HepG2 (cell line): ENCODE data around the gene HPCAL1. TPM values are rescaled to one million over a fixed set of nuclear protein-coding genes. Genes with fewer than 3 reads are reported as not detected.

ENCODE experiments used
- ERF ChIP-seq: IDR thresholded peaks from 2 replicates; pipeline ENCODE4 v1.6.1; 2018; ENCODE audit warnings: missing biosample characterization, missing genetic modification reagents
- FOXO1 ChIP-seq: sonication (generic); formaldehyde crosslinking; IDR thresholded peaks from 2 replicates; pipeline ENCODE4 v1.4.0; 2020; ENCODE audit warnings: missing genetic modification reagents
- HES4 ChIP-seq: sonication (generic); formaldehyde crosslinking; IDR thresholded peaks from 2 replicates; pipeline ENCODE4 v1.9.0; 2021; ENCODE audit warnings: mild to moderate bottlenecking, missing genetic modification reagents, borderline replicate concordance
- NCOR1 ChIP-seq: fragments of 200-600 bp; sonication (generic); IDR thresholded peaks from 2 replicates; pipeline ENCODE4 v1.7.0; 2017; ENCODE audit warnings: antibody characterized with exemption, low read length, borderline replicate concordance
- NRL ChIP-seq: sonication (generic); formaldehyde crosslinking; IDR thresholded peaks from 2 replicates; pipeline ENCODE4 v1.5.0; 2020; ENCODE audit warnings: missing genetic modification reagents, mild to moderate bottlenecking, moderate library complexity, borderline replicate concordance
- SIN3A ChIP-seq: IDR thresholded peaks from 2 replicates; pipeline ENCODE4 v1.6.1; 2011; ENCODE audit warnings: low read depth, mild to moderate bottlenecking, control low read depth, low read length, borderline replicate concordance
- SRF ChIP-seq: IDR thresholded peaks from 2 replicates; pipeline ENCODE4 v1.6.1; 2011; ENCODE audit warnings: mild to moderate bottlenecking, low read depth, low read length, moderate library complexity
- ZFP90 ChIP-seq: sonication (generic); formaldehyde crosslinking; IDR thresholded peaks from 2 replicates; pipeline ENCODE4 v1.8.0; 2022; ENCODE audit warnings: missing genetic modification reagents, mild to moderate bottlenecking, inconsistent platforms, borderline replicate concordance
- ZNF292 ChIP-seq: sonication (generic); formaldehyde crosslinking; IDR thresholded peaks from 2 replicates; pipeline ENCODE4 v1.8.1; 2022; ENCODE audit warnings: mild to moderate bottlenecking, low read depth, missing genetic modification reagents, borderline replicate concordance
- ZNF678 ChIP-seq: sonication (generic); formaldehyde crosslinking; IDR thresholded peaks from 2 replicates; pipeline ENCODE4 v1.4.0; 2020; ENCODE audit warnings: mild to moderate bottlenecking, missing genetic modification reagents
- polyA plus RNA-seq, 8 experiments: library from polyadenylated mRNA; depleted of rRNA in 3 of 8; stranded (reverse) in 7 of 8; unstranded in 1 of 8; fragments of >200 nt; fragmentation: Illumina TruSeq in 4 of 8; extraction: Trizol in 4 of 8; gene quantifications; 2 replicates each; pipeline versions ENCODE4 v1.2.1 to v1.2.3, GENCODE V29; 2011 to 2016; ENCODE audit warnings: low read depth in 4 of 8, missing spikeins in 1 of 8, mixed read lengths in 1 of 8; ENCODE audit not compliant: insufficient read depth in 1 of 8
- total RNA-seq, 5 experiments: library from RNA; depleted of rRNA; stranded (reverse); fragments of >200 nt; fragmentation: Illumina TruSeq; extraction: Trizol; gene quantifications; 2 replicates each; pipeline ENCODE4 v1.2.3, GENCODE V29; 2016; ENCODE audit warnings: low read depth in 1 of 5
- TF ChIP-seq, protein P1 (sequence below): sonication (generic); formaldehyde crosslinking; IDR thresholded peaks from 2 replicates; pipeline ENCODE4 v1.4.0; 2020; ENCODE audit warnings: missing genetic modification reagents
- TF ChIP-seq, protein P2 (sequence below): sonication (generic); formaldehyde crosslinking; conservative IDR thresholded peaks from 2 replicates; pipeline ENCODE4 v1.4.0; 2020; ENCODE audit warnings: missing genetic modification reagents
- TF ChIP-seq, protein P3 (sequence below): fragments of 450-650 bp; IDR thresholded peaks from 2 replicates; pipeline ENCODE4 v1.6.1; 2016
- TF ChIP-seq, protein P4 (sequence below): sonication (generic); formaldehyde crosslinking; IDR thresholded peaks from 2 replicates; pipeline ENCODE4 v1.4.0; 2020; ENCODE audit warnings: mild to moderate bottlenecking, missing genetic modification reagents
- TF ChIP-seq, protein P5 (sequence below): sonication (generic); formaldehyde crosslinking; IDR thresholded peaks from 2 replicates; pipeline ENCODE4 v1.4.0; 2020; ENCODE audit warnings: missing genetic modification reagents

HPCAL1 gene
- total and polyA plus RNA-seq, 2 of the 13 experiments (the other 11 are each of a cell fraction or from before 2014, with no cell fraction given): 29.5 to 29.9 TPM

DNA sequence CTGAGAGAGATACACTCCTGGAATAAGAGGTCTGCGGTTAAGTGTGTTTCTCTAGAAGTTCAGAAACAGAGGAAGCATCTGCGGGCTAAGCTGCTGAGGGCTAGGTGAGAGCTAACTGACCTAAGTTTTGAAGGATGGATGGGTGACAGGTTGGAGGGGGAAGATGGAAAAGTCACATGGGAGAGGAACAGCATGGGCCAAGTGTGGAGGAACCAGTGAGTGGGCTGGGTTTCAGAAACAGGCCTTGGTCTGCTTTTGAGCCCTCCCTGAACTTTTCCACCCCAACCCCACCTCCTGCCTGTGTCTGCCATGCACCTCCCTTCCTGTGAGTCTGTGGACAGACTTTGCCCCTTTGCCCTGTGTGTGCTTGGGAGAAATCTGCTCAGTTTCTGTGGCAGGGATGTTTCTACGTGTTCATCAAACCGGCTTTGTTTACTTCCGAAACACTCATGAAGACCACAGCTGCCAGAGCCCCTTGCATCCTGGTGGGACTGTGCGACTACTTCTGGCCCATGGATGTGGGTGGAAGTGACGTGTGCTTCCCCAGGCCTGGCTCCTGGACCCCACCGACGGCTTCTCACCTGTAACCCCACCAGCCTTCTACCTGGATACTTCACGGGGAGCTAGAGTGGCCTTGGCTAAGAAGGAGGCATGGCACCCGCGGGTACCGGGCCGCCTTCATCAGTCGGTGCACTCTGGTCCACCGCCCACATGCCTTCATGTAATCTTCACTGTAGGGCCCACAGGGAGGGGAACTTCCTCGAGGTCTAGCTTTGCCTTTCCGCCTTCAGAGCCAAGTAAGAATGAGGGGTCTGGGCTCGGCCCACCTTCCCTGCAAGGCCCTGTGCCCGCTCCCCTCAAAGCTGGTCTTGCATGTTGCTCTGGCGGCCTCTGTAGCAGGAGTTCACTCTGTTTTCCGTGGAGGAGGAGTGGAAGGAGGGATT is 1.4 kb upstream of the HPCAL1 start (continued):
- TF ChIP-seq NRL (CRISPR knock-in tag): peak; percentile 39
- TF ChIP-seq FOXO1 (CRISPR knock-in tag): peak; percentile 82; the same call in 1 of the 2 replicates
- peak; percentile 94; the same call in 1 of the 2 replicates for TF ChIP-seq ZFP90 (CRISPR knock-in tag)
- TF ChIP-seq, protein P1, sequence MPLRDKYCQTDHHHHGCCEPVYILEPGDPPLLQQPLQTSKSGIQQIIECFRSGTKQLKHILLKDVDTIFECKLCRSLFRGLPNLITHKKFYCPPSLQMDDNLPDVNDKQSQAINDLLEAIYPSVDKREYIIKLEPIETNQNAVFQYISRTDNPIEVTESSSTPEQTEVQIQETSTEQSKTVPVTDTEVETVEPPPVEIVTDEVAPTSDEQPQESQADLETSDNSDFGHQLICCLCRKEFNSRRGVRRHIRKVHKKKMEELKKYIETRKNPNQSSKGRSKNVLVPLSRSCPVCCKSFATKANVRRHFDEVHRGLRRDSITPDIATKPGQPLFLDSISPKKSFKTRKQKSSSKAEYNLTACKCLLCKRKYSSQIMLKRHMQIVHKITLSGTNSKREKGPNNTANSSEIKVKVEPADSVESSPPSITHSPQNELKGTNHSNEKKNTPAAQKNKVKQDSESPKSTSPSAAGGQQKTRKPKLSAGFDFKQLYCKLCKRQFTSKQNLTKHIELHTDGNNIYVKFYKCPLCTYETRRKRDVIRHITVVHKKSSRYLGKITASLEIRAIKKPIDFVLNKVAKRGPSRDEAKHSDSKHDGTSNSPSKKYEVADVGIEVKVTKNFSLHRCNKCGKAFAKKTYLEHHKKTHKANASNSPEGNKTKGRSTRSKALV (CRISPR knock-in tag): 0 out of 2 replicates have a peak, but pooled peaks have one; percentile 46
- TF ChIP-seq, protein P2, sequence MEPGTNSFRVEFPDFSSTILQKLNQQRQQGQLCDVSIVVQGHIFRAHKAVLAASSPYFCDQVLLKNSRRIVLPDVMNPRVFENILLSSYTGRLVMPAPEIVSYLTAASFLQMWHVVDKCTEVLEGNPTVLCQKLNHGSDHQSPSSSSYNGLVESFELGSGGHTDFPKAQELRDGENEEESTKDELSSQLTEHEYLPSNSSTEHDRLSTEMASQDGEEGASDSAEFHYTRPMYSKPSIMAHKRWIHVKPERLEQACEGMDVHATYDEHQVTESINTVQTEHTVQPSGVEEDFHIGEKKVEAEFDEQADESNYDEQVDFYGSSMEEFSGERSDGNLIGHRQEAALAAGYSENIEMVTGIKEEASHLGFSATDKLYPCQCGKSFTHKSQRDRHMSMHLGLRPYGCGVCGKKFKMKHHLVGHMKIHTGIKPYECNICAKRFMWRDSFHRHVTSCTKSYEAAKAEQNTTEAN (CRISPR knock-in tag): peak; percentile 54
- TF ChIP-seq, protein P3, sequence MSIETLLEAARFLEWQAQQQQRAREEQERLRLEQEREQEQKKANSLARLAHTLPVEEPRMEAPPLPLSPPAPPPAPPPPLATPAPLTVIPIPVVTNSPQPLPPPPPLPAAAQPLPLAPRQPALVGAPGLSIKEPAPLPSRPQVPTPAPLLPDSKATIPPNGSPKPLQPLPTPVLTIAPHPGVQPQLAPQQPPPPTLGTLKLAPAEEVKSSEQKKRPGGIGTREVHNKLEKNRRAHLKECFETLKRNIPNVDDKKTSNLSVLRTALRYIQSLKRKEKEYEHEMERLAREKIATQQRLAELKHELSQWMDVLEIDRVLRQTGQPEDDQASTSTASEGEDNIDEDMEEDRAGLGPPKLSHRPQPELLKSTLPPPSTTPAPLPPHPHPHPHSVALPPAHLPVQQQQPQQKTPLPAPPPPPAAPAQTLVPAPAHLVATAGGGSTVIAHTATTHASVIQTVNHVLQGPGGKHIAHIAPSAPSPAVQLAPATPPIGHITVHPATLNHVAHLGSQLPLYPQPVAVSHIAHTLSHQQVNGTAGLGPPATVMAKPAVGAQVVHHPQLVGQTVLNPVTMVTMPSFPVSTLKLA: 0 out of 2 replicates have a peak, but pooled peaks have one; percentile 29
- peak; percentile 69; the same call in 1 of the 2 replicates for TF ChIP-seq NCOR1
- TF ChIP-seq, protein P4, sequence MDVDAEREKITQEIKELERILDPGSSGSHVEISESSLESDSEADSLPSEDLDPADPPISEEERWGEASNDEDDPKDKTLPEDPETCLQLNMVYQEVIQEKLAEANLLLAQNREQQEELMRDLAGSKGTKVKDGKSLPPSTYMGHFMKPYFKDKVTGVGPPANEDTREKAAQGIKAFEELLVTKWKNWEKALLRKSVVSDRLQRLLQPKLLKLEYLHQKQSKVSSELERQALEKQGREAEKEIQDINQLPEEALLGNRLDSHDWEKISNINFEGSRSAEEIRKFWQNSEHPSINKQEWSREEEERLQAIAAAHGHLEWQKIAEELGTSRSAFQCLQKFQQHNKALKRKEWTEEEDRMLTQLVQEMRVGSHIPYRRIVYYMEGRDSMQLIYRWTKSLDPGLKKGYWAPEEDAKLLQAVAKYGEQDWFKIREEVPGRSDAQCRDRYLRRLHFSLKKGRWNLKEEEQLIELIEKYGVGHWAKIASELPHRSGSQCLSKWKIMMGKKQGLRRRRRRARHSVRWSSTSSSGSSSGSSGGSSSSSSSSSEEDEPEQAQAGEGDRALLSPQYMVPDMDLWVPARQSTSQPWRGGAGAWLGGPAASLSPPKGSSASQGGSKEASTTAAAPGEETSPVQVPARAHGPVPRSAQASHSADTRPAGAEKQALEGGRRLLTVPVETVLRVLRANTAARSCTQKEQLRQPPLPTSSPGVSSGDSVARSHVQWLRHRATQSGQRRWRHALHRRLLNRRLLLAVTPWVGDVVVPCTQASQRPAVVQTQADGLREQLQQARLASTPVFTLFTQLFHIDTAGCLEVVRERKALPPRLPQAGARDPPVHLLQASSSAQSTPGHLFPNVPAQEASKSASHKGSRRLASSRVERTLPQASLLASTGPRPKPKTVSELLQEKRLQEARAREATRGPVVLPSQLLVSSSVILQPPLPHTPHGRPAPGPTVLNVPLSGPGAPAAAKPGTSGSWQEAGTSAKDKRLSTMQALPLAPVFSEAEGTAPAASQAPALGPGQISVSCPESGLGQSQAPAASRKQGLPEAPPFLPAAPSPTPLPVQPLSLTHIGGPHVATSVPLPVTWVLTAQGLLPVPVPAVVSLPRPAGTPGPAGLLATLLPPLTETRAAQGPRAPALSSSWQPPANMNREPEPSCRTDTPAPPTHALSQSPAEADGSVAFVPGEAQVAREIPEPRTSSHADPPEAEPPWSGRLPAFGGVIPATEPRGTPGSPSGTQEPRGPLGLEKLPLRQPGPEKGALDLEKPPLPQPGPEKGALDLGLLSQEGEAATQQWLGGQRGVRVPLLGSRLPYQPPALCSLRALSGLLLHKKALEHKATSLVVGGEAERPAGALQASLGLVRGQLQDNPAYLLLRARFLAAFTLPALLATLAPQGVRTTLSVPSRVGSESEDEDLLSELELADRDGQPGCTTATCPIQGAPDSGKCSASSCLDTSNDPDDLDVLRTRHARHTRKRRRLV: no peak
- TF ChIP-seq SRF: no peak
- TF ChIP-seq ZNF678: peak; percentile 84; the same call in 1 of the 2 replicates
- TF ChIP-seq, protein P5, sequence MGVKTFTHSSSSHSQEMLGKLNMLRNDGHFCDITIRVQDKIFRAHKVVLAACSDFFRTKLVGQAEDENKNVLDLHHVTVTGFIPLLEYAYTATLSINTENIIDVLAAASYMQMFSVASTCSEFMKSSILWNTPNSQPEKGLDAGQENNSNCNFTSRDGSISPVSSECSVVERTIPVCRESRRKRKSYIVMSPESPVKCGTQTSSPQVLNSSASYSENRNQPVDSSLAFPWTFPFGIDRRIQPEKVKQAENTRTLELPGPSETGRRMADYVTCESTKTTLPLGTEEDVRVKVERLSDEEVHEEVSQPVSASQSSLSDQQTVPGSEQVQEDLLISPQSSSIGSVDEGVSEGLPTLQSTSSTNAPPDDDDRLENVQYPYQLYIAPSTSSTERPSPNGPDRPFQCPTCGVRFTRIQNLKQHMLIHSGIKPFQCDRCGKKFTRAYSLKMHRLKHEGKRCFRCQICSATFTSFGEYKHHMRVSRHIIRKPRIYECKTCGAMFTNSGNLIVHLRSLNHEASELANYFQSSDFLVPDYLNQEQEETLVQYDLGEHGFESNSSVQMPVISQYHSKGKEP (CRISPR knock-in tag): no peak
- peak; percentile 65 for TF ChIP-seq ERF (CRISPR knock-in tag)
- TF ChIP-seq ZNF292 (CRISPR knock-in tag): peak; percentile 94
- peak; percentile 48; the same call in 1 of the 2 replicates for TF ChIP-seq HES4 (CRISPR knock-in tag)
- peak; percentile 86; the same call in 1 of the 2 replicates for TF ChIP-seq SIN3A
